SU-DHL-6 (cell line): Measurements from ENCODE around the gene ANK3.

Experiments
- H2AFZ ChIP-seq: fragments of 200-600 bp; sonication (generic); 2 replicates; pipeline ENCODE4 v1.6.1; 2014; ENCODE audit warnings: low read depth, mild to moderate bottlenecking, moderate library complexity, mixed read lengths, antibody characterized with exemption, low read length; ENCODE audit not compliant: severe bottlenecking
- H3F3A ChIP-seq: fragments of 200-600 bp; shearing (Covaris generic); 2 replicates; pipeline ENCODE4 v1.6.0; 2016; ENCODE audit warnings: antibody characterized with exemption, mild to moderate bottlenecking; ENCODE audit not compliant: insufficient read depth
- H3K27ac ChIP-seq: fragments of 200-600 bp; sonication (generic); 2 replicates; pipeline ENCODE4 v1.5.1; 2016; ENCODE audit warnings: low read depth, mild to moderate bottlenecking, low read length, moderate library complexity, mixed read lengths
- H3K27me3 ChIP-seq: fragments of 200-600 bp; sonication (generic), shearing (Covaris generic); 2 replicates; pipeline ENCODE4 v1.6.0; 2014; ENCODE audit warnings: mild to moderate bottlenecking, low read length
- H3K36me3 ChIP-seq: fragments of 200-600 bp; sonication (generic); 2 replicates; pipeline ENCODE4 v1.6.1; 2014; ENCODE audit warnings: mild to moderate bottlenecking, low read length, mixed read lengths
- H3K4me2 ChIP-seq: fragments of 300-600, 200-600 bp; shearing (Covaris generic), sonication (generic); 2 replicates; pipeline ENCODE4 v1.6.0; 2014; ENCODE audit warnings: low read length, low read depth, mild to moderate bottlenecking; ENCODE audit not compliant: poor library complexity, severe bottlenecking
- H3K4me3 ChIP-seq: fragments of 200-600 bp; sonication (generic); 2 replicates; pipeline ENCODE4 v1.5.1; 2014; ENCODE audit warnings: antibody characterized with exemption, low read length, mild to moderate bottlenecking, mixed read lengths; ENCODE audit not compliant: insufficient read depth, poor library complexity, severe bottlenecking
- H3K79me2 ChIP-seq: fragments of 200-600 bp; sonication (generic); 2 replicates; pipeline ENCODE4 v1.6.1; 2014; ENCODE audit warnings: mild to moderate bottlenecking, low read length, moderate library complexity; ENCODE audit not compliant: insufficient read depth
- H3K9ac ChIP-seq: fragments of 200-600 bp; sonication (generic); 2 replicates; pipeline ENCODE4 v1.7.0; 2014; ENCODE audit warnings: mild to moderate bottlenecking, low read length
- H3K9me2 ChIP-seq: fragments of 200-600 bp; sonication (generic); replicated peaks from 2 replicates; pipeline ENCODE4 v1.6.1; 2014; ENCODE audit warnings: low read length; ENCODE audit not compliant: insufficient read depth
- H3K9me3 ChIP-seq: fragments of 200-600 bp; sonication (generic); 2 replicates; pipeline ENCODE4 v1.6.1; 2014; ENCODE audit warnings: low read length, mixed read lengths; ENCODE audit not compliant: insufficient read depth
- H4K20me1 ChIP-seq: fragments of 200-600 bp; sonication (generic); 2 replicates; pipeline ENCODE4 v1.6.1; 2014; ENCODE audit warnings: low read depth, mild to moderate bottlenecking, antibody characterized with exemption, low read length, moderate library complexity, mixed read lengths
- EZH2phosphoT487 ChIP-seq: fragments of 200-600 bp; sonication (generic), shearing (Covaris generic); conservative IDR thresholded peaks from 2 replicates; pipeline ENCODE4 v1.6.1; 2018; ENCODE audit warnings: mild to moderate bottlenecking, antibody characterized with exemption, low read length, moderate library complexity, mixed read lengths
- TF ChIP-seq, protein P1 (sequence below): fragments of 200-600 bp; sonication (generic); IDR thresholded peaks from one replicate; pipeline ENCODE4 v1.5.1; 2017; ENCODE audit warnings: antibody characterized with exemption, mild to moderate bottlenecking, low read length, moderate library complexity; ENCODE audit not compliant: insufficient read depth, poor library complexity, severe bottlenecking

The ANK3 gene

DNA sequence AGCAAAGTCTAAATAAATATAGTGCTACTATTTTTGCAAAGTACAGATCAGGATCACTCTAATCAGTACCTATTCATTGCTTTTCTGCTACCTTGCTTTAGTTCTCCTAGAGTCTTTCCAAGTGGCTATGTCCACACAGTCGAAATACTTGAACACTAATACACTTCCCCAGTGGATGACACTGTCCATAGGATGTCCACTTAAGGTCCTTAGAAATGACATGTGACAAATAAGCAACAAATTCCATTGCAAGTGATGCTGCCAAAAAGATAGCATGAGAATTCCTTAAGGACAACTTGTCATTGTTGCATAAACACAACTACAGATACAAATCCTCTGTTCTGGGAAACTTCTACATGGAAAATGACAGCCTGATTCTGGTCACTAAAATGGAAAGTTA is 93.6 kb downstream of the ANK3 start:
- no peak overlapping the region for H3K4me2 ChIP-seq
- no peaks in the 10 kb centered on the region for H3K79me2 ChIP-seq
- H3K9ac ChIP-seq: no peak overlapping the region

DNA sequence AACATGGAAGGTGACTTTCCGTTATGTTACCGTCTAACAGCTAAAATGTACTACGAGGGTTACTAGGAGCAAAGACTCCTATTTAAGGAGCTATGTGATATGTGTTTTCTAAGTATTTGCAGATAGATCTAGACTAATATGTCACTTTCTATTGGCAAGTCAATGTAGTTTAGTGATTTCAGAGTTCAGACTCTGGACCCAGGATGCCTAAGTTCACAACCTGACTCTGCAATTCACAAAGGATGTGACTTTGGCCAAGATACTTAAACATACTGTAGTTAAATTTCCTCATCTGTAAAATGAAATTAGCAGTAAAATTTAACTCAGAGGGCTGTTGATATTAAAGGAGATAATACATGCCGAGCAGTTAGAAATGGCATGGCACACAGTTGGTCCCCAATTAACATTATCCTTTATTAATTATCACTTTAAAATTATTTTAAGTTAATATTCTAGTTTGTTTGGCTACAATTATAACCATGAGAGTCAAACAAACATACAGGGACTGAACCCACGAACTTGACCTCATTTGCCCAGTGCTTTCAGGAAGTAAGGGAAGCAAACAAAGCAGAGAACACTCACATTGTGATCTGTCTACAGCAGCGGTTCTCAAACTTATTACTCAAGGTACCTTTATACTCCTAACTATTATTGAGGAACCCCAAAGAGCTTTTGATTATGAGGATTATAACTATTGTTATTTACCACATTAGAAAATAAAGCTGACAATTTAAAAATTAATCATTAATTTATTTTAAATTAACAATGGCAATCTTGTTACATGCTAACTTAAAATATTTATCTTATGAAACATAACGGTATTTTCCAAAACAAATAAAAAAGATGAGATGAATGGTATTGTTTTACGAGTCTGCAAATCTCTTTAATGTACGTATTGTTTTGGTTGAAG is 94.4 kb downstream of the ANK3 start:
- TF ChIP-seq EZH2phosphoT487: no peak
- TF ChIP-seq, protein P1, sequence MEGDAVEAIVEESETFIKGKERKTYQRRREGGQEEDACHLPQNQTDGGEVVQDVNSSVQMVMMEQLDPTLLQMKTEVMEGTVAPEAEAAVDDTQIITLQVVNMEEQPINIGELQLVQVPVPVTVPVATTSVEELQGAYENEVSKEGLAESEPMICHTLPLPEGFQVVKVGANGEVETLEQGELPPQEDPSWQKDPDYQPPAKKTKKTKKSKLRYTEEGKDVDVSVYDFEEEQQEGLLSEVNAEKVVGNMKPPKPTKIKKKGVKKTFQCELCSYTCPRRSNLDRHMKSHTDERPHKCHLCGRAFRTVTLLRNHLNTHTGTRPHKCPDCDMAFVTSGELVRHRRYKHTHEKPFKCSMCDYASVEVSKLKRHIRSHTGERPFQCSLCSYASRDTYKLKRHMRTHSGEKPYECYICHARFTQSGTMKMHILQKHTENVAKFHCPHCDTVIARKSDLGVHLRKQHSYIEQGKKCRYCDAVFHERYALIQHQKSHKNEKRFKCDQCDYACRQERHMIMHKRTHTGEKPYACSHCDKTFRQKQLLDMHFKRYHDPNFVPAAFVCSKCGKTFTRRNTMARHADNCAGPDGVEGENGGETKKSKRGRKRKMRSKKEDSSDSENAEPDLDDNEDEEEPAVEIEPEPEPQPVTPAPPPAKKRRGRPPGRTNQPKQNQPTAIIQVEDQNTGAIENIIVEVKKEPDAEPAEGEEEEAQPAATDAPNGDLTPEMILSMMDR: no peak
- Histone ChIP-seq H3K9me2 (no peaks in the 10 kb centered on the region), H2AFZ (no peak overlapping the region), H3K36me3 (no peaks in the 10 kb centered on the region), H3F3A (no peaks in the 10 kb centered on the region), H3K4me3 (no peak overlapping the region), H3K27ac (no peak overlapping the region), H3K27me3 (no peaks in the 10 kb centered on the region), H3K79me2 (no peaks in the 10 kb centered on the region), H3K9me3 (no peaks in the 10 kb centered on the region), H3K9ac (no peak overlapping the region), H4K20me1 (no peaks in the 10 kb centered on the region), H3K4me2 (no peak overlapping the region)

More for the DNA sequence above, 93.6 kb downstream of the ANK3 start:
- Histone ChIP-seq H2AFZ (peak overlapping the region; percentile 2), H3F3A (no peaks in the 10 kb centered on the region), H4K20me1 (no peaks in the 10 kb centered on the region), H3K9me3 (no peaks in the 10 kb centered on the region), H3K9me2 (no peaks in the 10 kb centered on the region), H3K27me3 (no peaks in the 10 kb centered on the region), H3K36me3 (no peaks in the 10 kb centered on the region), H3K4me3 (no peak overlapping the region), H3K27ac (no peak overlapping the region)
- no peak for TF ChIP-seq EZH2phosphoT487
- TF ChIP-seq, protein P1: no peak

DNA sequence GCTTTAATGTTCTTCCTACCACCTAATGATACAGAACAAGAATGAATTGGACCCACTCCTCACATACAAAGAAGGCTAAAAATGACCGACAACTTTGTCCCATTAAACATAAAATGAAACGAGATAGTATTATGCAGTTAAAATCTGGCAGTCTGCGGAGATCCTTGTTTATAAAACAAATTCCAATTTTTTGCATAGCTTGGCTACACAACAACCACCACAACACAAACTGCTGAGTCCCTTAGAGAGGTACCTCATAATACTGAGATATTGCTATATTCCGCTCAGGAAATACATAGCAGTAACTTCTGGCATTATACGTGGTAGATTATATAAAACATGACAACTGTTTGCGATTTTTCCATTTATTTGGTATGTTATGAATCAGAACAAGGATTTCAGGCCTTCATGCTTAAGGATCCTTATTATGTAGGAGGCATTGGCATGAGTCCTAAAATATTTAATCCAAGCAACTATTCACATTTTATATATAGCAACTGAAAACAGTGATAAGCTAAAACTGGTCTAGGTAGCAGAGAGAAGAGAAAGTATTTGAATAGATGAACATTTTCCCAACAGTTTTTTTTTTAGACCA is 96.0 kb downstream of the ANK3 start:
- no peaks in the 10 kb centered on the region for H3K27me3 ChIP-seq
- no peak for TF ChIP-seq EZH2phosphoT487
- TF ChIP-seq, protein P1: no peak
- H3K4me2 ChIP-seq: no peak overlapping the region
- H4K20me1 ChIP-seq: no peaks in the 10 kb centered on the region
- no peaks in the 10 kb centered on the region for H3K9me3 ChIP-seq
- H3K27ac ChIP-seq: no peak overlapping the region
- no peaks in the 10 kb centered on the region for H3K9me2 ChIP-seq
- no peaks in the 10 kb centered on the region for H3K36me3 ChIP-seq
- no peak overlapping the region for H2AFZ ChIP-seq
- no peaks in the 10 kb centered on the region for H3K79me2 ChIP-seq
- H3K4me3 ChIP-seq: no peak overlapping the region
- no peak overlapping the region for H3K9ac ChIP-seq
- H3F3A ChIP-seq: no peaks in the 10 kb centered on the region
